ENCODE results near the gene EME2. TPM values are rescaled to one million over a fixed set of nuclear protein-coding genes. Genes with fewer than 3 reads are reported as not detected.

EME2 gene
- total and polyA plus RNA-seq, 7 donors = 2.6 to 11.3 (median 5.2) TPM

- DNase-seq (no peak), ATAC-seq (no peak)
- no peaks in the 10 kb centered on the region for H3K27me3 ChIP-seq (ENCODE audit: insufficient read depth in 3 of 3, low read length in 2 of 3)
- H3K4me1 ChIP-seq = no peaks in the 10 kb centered on the region
- TF ChIP-seq, protein P1, sequence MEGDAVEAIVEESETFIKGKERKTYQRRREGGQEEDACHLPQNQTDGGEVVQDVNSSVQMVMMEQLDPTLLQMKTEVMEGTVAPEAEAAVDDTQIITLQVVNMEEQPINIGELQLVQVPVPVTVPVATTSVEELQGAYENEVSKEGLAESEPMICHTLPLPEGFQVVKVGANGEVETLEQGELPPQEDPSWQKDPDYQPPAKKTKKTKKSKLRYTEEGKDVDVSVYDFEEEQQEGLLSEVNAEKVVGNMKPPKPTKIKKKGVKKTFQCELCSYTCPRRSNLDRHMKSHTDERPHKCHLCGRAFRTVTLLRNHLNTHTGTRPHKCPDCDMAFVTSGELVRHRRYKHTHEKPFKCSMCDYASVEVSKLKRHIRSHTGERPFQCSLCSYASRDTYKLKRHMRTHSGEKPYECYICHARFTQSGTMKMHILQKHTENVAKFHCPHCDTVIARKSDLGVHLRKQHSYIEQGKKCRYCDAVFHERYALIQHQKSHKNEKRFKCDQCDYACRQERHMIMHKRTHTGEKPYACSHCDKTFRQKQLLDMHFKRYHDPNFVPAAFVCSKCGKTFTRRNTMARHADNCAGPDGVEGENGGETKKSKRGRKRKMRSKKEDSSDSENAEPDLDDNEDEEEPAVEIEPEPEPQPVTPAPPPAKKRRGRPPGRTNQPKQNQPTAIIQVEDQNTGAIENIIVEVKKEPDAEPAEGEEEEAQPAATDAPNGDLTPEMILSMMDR (IDR thresholded peaks at IDR 0.05) = no peak
- WGBS, 3 donors = 92 to 94% (median 92%) methylated on average over 12 of the region's 12 CpGs
- H3K27ac ChIP-seq = no peak overlapping the region
- H3K4me3 ChIP-seq = no peak overlapping the region
- no peaks in the 10 kb centered on the region for H3K9me3 ChIP-seq
- intact Hi-C loops (cut with DNase I) = no loop called here
- peaks cover 0 to 76% of the 10 kb centered on the region in 2 donors for H3K36me3 ChIP-seq (ENCODE audit: insufficient read depth in 1 of 2, low read depth in 1 of 2)
These were observed 18.4 kb upstream of the EME2 start for GRCh38 chr16:1754204-1754603.

DNA sequence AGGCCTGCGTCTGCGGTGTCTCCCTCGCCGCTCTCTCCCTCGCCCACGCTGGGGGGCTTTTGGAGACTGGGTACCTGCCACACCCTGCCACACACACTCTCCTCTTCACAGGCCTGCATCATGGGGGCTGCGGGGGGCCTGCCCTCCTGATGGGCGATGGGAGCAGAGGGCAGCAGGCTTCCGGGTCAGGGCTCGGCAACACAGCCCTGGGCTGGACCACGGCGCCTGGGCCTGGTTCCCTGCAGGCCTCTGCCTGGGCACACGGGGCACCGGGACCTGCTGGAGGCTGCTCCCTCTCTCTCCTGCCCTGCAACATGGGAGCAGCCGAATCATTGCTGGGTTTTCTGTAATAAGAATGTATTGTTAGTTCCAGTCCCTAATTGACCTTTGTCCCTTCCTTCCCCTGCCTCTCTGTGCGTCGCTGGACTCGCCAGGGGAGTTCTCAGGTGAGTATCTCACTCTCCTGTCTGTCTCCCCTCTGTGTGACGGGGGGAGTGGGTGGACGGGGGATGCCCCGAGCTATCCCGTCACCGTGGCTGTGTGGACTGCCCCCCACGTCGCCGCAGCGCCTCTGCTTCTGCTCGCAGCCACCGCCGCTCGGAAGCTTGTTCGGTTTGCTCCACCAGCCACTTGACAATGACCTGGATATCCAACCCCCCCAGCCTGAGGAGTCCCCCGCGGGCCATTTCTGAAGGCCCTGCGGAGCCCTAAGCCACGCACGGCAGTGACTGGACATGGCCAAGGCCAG, 14.7 kb upstream of the EME2 start:
- H3K4me1 ChIP-seq = no peaks in the 10 kb centered on the region
- no peaks in the 10 kb centered on the region for H3K27me3 ChIP-seq (ENCODE audit: insufficient read depth in 3 of 3, low read length in 2 of 3)
- no peaks in the 10 kb centered on the region for H3K9me3 ChIP-seq
- H3K36me3 ChIP-seq (ENCODE audit: insufficient read depth in 1 of 2, low read depth in 1 of 2) = peaks cover 0 to 70% of the 10 kb centered on the region in 2 donors
- intact Hi-C loops (cut with DNase I) = no loop called here
- TF ChIP-seq, protein P1 (IDR thresholded peaks at IDR 0.05) = no peak
- H3K27ac ChIP-seq = no peak overlapping the region
- ATAC-seq (no peak), DNase-seq (no peak)
- 94 to 95% (median 95%) methylated on average over 32 to 37 of the region's 37 CpGs for WGBS, 3 donors
- H3K4me3 ChIP-seq = no peak overlapping the region

DNA sequence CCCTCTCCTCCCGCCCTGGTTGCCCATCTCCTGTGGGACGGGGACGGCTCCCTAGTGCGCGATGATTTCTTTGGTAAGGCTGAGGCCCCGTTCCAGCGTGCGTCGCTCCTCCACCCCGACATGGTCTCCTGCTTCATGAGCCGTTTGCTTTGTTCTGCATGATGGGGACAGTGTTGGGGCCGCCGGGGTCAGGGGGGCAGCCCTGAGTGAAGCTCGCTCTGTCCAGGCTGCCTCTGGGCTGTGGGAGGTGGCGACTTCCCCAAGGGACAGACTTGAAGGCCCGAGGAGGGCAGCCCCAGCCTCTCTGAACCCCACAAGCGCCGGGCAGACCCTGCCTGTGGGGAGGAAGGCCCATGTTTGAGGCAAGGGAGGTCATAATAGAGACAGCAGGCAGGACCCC, 13.7 kb upstream of the EME2 start:
- intact Hi-C loops (cut with DNase I) = no loop called here
- no peak overlapping the region for H3K4me3 ChIP-seq
- no peak for ATAC-seq

DNA sequence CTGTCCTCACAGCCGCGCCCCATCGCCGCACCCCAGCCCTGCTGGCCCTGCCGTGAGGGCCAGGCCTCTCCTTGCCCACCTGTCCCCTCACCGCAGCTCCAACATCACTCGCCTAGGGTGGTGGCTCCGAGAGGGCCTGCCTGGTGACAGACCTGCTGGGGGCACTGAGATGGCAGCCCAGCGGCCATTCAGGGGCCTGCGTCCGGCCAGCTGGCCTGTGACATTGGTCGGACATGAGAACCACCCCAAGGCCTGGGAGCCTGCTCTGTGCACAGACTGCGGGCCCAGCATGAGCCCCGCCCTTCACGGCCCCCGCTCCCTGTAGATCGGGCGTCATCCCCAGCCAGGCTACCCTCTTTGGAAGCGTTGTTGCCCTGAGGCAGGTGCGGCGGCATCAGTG, 13.1 kb upstream of the EME2 start:
- H3K27me3 ChIP-seq (ENCODE audit: insufficient read depth in 3 of 3, low read length in 2 of 3) = no peaks in the 10 kb centered on the region
- no peaks in the 10 kb centered on the region for H3K9me3 ChIP-seq
- intact Hi-C loops (cut with DNase I) = no loop called here
- H3K4me3 ChIP-seq = no peak overlapping the region
- ATAC-seq = no peak
- WGBS, 3 donors = 95 to 96% (median 96%) methylated on average over 21 of the region's 21 CpGs
- no peak for DNase-seq
- H3K36me3 ChIP-seq (ENCODE audit: insufficient read depth in 1 of 2, low read depth in 1 of 2) = peaks cover 0 to 71% of the 10 kb centered on the region in 2 donors
- H3K27ac ChIP-seq = no peak overlapping the region
- no peaks in the 10 kb centered on the region for H3K4me1 ChIP-seq
- TF ChIP-seq, protein P1 (IDR thresholded peaks at IDR 0.05) = no peak

More for the DNA sequence above, 13.7 kb upstream of the EME2 start:
- Histone ChIP-seq H3K4me1 (no peaks in the 10 kb centered on the region), H3K27me3 (ENCODE audit: insufficient read depth in 3 of 3, low read length in 2 of 3) (no peaks in the 10 kb centered on the region), H3K36me3 (ENCODE audit: insufficient read depth in 1 of 2, low read depth in 1 of 2) (peaks cover 0 to 70% of the 10 kb centered on the region in 2 donors), H3K9me3 (no peaks in the 10 kb centered on the region), H3K27ac (no peak overlapping the region)
- 88 to 91% (median 89%) methylated on average over 18 of the region's 18 CpGs for WGBS, 3 donors
- TF ChIP-seq, protein P1 (IDR thresholded peaks at IDR 0.05) = no peak
- no peak for DNase-seq

DNA sequence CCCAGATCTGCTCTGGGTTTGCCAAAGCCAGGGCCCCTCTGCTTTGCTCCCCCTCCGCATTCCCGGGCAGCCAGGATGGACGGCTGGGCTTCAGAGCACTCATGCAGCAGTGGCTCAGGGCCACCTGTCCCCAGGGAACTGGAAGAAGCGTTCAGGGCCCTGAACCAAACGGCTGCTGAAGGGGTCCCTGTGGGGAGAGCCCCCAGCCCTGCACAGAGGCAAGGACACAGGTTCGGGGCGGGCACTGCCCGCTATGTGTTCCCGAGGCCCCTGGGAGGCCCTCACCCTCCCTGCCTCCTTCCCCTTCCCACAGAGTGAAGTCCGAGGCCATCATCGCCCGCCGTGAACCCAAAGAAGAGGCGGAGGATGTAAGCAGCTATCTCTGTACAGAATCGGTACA, 11.7 kb upstream of the EME2 start:
- Histone ChIP-seq H3K36me3 (ENCODE audit: insufficient read depth in 1 of 2, low read depth in 1 of 2) (peaks cover 0 to 73% of the 10 kb centered on the region in 2 donors), H3K4me3 (no peak overlapping the region), H3K9me3 (no peaks in the 10 kb centered on the region), H3K27ac (no peak overlapping the region), H3K4me1 (no peaks in the 10 kb centered on the region), H3K27me3 (ENCODE audit: insufficient read depth in 3 of 3, low read length in 2 of 3) (no peaks in the 10 kb centered on the region)
- DNase-seq (no peak), ATAC-seq (no peak)
- 82 to 92% (median 88%) methylated on average over 12 to 15 of the region's 15 CpGs for WGBS, 3 donors
- intact Hi-C loops (cut with DNase I) = no loop called here
- TF ChIP-seq, protein P1 (IDR thresholded peaks at IDR 0.05) = no peak

Measured in psoas muscle (tissue), 8 donors.